Hepatocyte (in vitro differentiated cells): Measurements from ENCODE around the gene MED15. TPM values are rescaled to one million over a fixed set of nuclear protein-coding genes. Genes with fewer than 3 reads are reported as not detected.

Experiments
- DNase-seq: peaks from one replicate; pipeline ENCODE4 v3.0.0-alpha.2; 2016; ENCODE audit warnings: low spot score
- H2AFZ ChIP-seq: fragments of 200-600 bp; sonication (generic); 2 replicates; pipeline ENCODE4 v1.6.0; 2016; ENCODE audit warnings: antibody characterized with exemption, mild to moderate bottlenecking
- H3K27ac ChIP-seq: fragments of 200-600 bp; sonication (generic); 2 replicates; pipeline ENCODE4 v1.5.1; 2016; ENCODE audit warnings: mild to moderate bottlenecking
- H3K27me3 ChIP-seq: fragments of 200-600 bp; sonication (generic); 2 replicates; pipeline ENCODE4 v1.6.1; 2016
- H3K36me3 ChIP-seq: fragments of 200-600 bp; sonication (generic); replicated peaks from 2 replicates; pipeline ENCODE4 v1.5.1; 2016; ENCODE audit warnings: low read depth; ENCODE audit not compliant: insufficient read depth
- H3K4me1 ChIP-seq: fragments of 200-600 bp; sonication (generic); 2 replicates; pipeline ENCODE4 v1.5.1; 2016; ENCODE audit warnings: mild to moderate bottlenecking, moderate library complexity; ENCODE audit not compliant: insufficient read depth
- H3K4me2 ChIP-seq: fragments of 200-600 bp; sonication (generic); 2 replicates; pipeline ENCODE4 v1.6.0; 2016
- H3K4me3 ChIP-seq: fragments of 200-600 bp; sonication (generic); 2 replicates; pipeline ENCODE4 v1.5.1; 2016; ENCODE audit warnings: mild to moderate bottlenecking
- H3K79me2 ChIP-seq: fragments of 200-600 bp; sonication (generic); 2 replicates; pipeline ENCODE4 v1.6.0; 2017; ENCODE audit warnings: mild to moderate bottlenecking
- H3K9me2 ChIP-seq: fragments of 200-600 bp; sonication (generic); replicated peaks from 2 replicates; pipeline ENCODE4 v1.6.0; 2017; ENCODE audit warnings: mild to moderate bottlenecking; ENCODE audit not compliant: insufficient read depth
- H3K9me3 ChIP-seq: fragments of 200-600 bp; sonication (generic); 2 replicates; pipeline ENCODE4 v1.5.1; 2016; ENCODE audit warnings: low read depth, mild to moderate bottlenecking
- H4K20me1 ChIP-seq: fragments of 200-600 bp; sonication (generic); 2 replicates; pipeline ENCODE4 v1.6.0; 2016; ENCODE audit warnings: mild to moderate bottlenecking; ENCODE audit not compliant: insufficient read depth, poor library complexity, severe bottlenecking
- EZH2 ChIP-seq: fragments of 200-600 bp; sonication (generic); IDR thresholded peaks from 2 replicates; pipeline ENCODE4 v1.6.1; 2016; ENCODE audit warnings: antibody characterized with exemption, mild to moderate bottlenecking, borderline replicate concordance
- EZH2phosphoT487 ChIP-seq: fragments of 200-600 bp; sonication (generic); IDR thresholded peaks from one replicate; pipeline ENCODE4 v1.6.1; 2018; ENCODE audit warnings: antibody characterized with exemption, mild to moderate bottlenecking, low read depth, moderate library complexity; ENCODE audit not compliant: unreplicated experiment, severe bottlenecking
- WGBS: methylation state at CpG from one replicate; pipeline ENCODE4 v1.1.6; 2016; ENCODE audit warnings: low lambda C conversion rate; ENCODE audit errors: missing lambda C conversion rate; 5-methylcytosine and 5-hydroxymethylcytosine counted together
- polyA plus RNA-seq: library from polyadenylated mRNA; unstranded; fragments of >200 nt; fragmentation: Nextera tagmentation; extraction: Ambion mirVana; gene quantifications from 2 replicates; pipeline ENCODE4 v1.2.1, GENCODE V29; 2016
- total RNA-seq: library from RNA; depleted of rRNA; stranded (reverse); fragments of >200 nt; gene quantifications from 2 replicates; pipeline ENCODE4 v1.2.3, GENCODE V29; 2014
- TF ChIP-seq, protein P1 (sequence below): fragments of 200-600 bp; sonication (generic); IDR thresholded peaks from 2 replicates; pipeline ENCODE4 v1.5.1; 2016; ENCODE audit warnings: antibody characterized with exemption, mild to moderate bottlenecking; ENCODE audit not compliant: poor library complexity

The MED15 gene
- total and polyA plus RNA-seq, 2 experiments from 2014 or later: 31.5 to 53.1 TPM

DNA sequence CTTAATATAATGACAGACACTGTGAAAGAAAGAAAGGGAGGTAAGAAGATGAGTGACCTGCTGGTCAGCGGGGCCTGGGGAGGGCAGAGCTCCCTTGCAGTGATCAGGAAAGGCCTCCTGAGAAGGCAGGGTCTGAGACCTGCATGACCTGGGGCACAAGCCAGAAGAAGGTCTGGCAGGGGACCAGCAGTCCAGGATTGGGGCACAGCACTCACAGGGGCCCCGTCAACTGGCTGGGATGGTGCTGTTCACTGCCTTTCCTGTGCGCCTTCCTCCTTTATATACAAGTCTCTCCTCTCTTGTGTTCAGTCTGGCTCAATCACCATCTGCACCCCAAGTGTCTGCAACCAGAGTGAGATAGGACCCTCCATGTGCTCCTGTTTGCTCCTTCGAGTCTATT lies 47.5 kb upstream of the MED15 start:
- Histone ChIP-seq H3K9me3 (no peaks in the 10 kb centered on the region), H3K27ac (no peak overlapping the region), H2AFZ (no peak overlapping the region), H3K4me1 (no peaks in the 10 kb centered on the region), H3K36me3 (no peaks in the 10 kb centered on the region), H3K4me3 (no peak overlapping the region), H4K20me1 (no peaks in the 10 kb centered on the region), H3K79me2 (no peaks in the 10 kb centered on the region), H3K9me2 (no peaks in the 10 kb centered on the region), H3K27me3 (no peaks in the 10 kb centered on the region), H3K4me2 (no peak overlapping the region)
- 95% methylated on average over 4 of the region's 4 CpGs for WGBS
- DNase-seq: no peak
- no peak for TF ChIP-seq EZH2phosphoT487
- no peak for TF ChIP-seq EZH2
- TF ChIP-seq, protein P1, sequence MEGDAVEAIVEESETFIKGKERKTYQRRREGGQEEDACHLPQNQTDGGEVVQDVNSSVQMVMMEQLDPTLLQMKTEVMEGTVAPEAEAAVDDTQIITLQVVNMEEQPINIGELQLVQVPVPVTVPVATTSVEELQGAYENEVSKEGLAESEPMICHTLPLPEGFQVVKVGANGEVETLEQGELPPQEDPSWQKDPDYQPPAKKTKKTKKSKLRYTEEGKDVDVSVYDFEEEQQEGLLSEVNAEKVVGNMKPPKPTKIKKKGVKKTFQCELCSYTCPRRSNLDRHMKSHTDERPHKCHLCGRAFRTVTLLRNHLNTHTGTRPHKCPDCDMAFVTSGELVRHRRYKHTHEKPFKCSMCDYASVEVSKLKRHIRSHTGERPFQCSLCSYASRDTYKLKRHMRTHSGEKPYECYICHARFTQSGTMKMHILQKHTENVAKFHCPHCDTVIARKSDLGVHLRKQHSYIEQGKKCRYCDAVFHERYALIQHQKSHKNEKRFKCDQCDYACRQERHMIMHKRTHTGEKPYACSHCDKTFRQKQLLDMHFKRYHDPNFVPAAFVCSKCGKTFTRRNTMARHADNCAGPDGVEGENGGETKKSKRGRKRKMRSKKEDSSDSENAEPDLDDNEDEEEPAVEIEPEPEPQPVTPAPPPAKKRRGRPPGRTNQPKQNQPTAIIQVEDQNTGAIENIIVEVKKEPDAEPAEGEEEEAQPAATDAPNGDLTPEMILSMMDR: no peak

DNA sequence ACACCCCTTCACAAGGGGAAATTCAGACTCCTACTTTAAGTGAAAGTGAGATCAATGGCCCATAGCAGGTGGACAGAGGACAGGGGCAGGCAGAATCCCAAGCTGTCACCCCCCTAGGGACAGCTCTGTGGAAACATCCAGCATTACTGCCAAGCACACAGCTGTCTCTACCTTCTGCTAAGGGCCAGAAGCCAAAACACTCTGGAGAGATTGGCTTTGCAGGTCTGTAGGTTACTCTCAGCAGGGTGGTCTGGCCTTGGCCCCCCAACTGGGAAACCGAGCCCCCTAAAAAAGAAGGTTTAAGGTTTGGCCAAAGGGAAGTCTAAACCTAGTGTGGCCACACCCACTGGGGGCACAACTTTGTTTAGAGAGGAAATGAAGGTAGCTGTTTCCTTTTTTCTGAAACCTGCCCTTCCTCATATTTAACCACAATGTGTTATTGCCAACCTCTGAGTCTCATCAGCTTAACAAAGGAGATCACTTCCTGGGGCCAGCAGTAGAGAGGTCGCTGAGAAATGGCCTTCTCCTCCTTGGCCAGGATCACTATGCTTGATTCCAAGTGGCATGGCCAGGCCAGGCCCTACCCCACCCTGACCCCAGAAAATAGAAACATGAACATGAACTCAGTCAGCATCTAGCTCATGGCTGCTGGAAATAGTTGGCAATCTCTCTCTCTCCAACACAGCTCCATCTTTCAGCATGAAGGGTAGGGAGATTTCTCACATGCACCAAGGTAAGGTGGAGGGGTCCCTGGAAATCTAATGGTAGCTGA lies 43.9 kb upstream of the MED15 start:
- Histone ChIP-seq H3K9me3 (no peaks in the 10 kb centered on the region), H3K36me3 (no peaks in the 10 kb centered on the region), H3K4me3 (no peak overlapping the region), H3K4me1 (no peaks in the 10 kb centered on the region), H2AFZ (no peak overlapping the region), H3K9me2 (no peaks in the 10 kb centered on the region), H3K27ac (no peak overlapping the region), H3K79me2 (no peaks in the 10 kb centered on the region), H3K27me3 (no peaks in the 10 kb centered on the region), H4K20me1 (no peaks in the 10 kb centered on the region), H3K4me2 (no peak overlapping the region)
- no peak for DNase-seq
- 82% methylated on average over 2 of the region's 2 CpGs for WGBS
- TF ChIP-seq EZH2: no peak
- TF ChIP-seq, protein P1: no peak
- TF ChIP-seq EZH2phosphoT487: no peak

DNA sequence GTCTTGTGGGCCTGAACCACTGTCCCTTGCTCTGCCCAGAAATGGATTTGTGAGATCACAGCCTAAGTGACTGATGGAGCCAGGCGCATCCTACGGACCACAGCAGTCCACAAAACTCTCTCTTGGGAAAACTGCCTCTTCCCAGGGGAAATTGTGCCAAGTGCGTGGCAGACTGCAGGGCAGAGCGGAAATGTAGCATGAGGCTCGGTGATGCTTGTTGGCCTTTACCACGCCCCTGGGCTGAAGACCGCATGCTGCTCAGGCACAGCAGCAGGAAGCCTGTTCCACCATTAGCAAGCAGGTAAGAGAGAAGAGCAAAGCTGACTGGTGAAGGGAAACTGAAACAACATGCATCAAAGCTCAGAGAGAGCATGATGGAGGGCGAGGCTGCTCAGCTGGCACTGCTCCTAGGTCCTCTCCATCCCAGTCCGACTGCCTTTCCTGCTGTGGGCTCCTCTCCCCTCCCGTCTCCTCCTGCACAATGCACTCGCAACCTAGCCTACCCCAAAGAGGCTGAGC lies 43.3 kb upstream of the MED15 start:
- Histone ChIP-seq H4K20me1 (no peaks in the 10 kb centered on the region), H3K27me3 (no peaks in the 10 kb centered on the region), H3K9me3 (no peaks in the 10 kb centered on the region), H3K4me1 (no peaks in the 10 kb centered on the region), H3K79me2 (no peaks in the 10 kb centered on the region), H3K36me3 (no peaks in the 10 kb centered on the region), H3K4me2 (no peak overlapping the region), H3K27ac (no peak overlapping the region), H3K9me2 (no peaks in the 10 kb centered on the region), H3K4me3 (no peak overlapping the region), H2AFZ (no peak overlapping the region)
- TF ChIP-seq EZH2 (no peak), EZH2phosphoT487 (no peak)
- TF ChIP-seq, protein P1: no peak
- 97% methylated on average over 11 of the region's 11 CpGs for WGBS
- no peak for DNase-seq
